ENCODE results near the gene ZBED4.

- TF ChIP-seq CEBPB (IDR thresholded peaks at IDR 0.05; ENCODE audit: low read depth) (no peak), EZH2 (IDR thresholded peaks at IDR 0.05) (no peak), POLR2A (IDR thresholded peaks at IDR 0.05; ENCODE audit: borderline replicate concordance, extremely low read depth, insufficient read depth, insufficient read length) (no peak), CTCF (IDR thresholded peaks at IDR 0.05 in 2 of 3, conservative IDR thresholded peaks at IDR 0.05 in 1 of 3; ENCODE audit: borderline replicate concordance in 1 of 3, insufficient read depth in 1 of 3, low read depth in 2 of 3, low read length in 2 of 3) (no peak), REST (IDR thresholded peaks at IDR 0.05; ENCODE audit: low read depth) (no peak), MAX (IDR thresholded peaks at IDR 0.05) (no peak), RAD21 (IDR thresholded peaks at IDR 0.05; ENCODE audit: low read depth) (no peak), ZNF274 (IDR thresholded peaks at IDR 0.05; ENCODE audit: low read depth, low read length) (no peak), SRF (IDR thresholded peaks at IDR 0.05; ENCODE audit: low read depth) (no peak), CBX3 (IDR thresholded peaks at IDR 0.05; ENCODE audit: low read depth) (no peak)
Observed at GRCh38 chr22:49911881-49912625, 58.4 kb downstream of the ZBED4 start.
